Hematopoietic multipotent progenitor cell treated with erythropoietin and hydrocortisone succinate and interleukin-3 and kit ligand, for 17 days (in vitro differentiated cells): ENCODE data around the gene RASSF5.

ENCODE experiments used
- DNase-seq: peaks from one replicate; pipeline ENCODE4 v3.0.0-alpha.2; 2015; ENCODE audit warnings: low spot score

RASSF5 gene

DNA sequence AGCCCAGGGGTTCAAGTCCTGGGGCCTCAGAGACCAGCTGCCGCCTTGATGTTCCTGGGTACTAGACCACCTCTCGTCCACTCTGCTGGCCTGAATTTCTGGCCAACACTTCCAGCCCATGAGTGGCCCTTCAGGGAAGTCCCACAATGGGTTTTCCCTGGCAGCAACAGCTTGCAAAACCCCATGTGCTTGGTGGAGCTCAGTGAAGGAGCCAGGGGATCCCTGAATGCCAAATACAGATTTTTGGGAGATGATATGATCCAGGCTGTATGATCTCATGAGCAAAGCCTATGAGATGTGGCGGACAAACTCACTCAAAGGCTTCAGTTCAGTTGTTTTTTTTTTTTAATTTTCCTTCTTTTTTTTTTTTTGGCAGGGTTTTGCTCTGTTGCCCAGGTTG lies 9.6 kb upstream of the RASSF5 start:
- no peak for DNase-seq

DNA sequence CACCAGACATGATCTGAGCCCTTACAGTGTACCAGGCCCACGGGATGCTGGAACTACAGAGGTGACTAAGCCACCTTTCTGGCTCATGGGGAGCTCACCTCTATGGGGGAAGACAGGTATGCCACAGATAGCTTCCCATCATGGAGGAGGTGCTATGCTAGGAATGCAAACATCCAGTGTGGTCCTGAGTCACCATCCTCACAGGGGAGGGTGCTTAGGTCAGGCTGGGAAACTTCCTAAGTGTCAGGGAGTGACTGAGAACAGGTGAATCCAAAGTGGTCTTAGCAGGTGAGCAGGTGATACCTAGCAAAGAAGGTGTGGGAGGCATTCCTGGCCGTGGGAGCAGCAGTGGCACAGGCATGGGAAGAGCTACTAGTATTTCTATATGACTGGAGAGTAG lies 8.6 kb upstream of the RASSF5 start:
- DNase-seq = no peak

DNA sequence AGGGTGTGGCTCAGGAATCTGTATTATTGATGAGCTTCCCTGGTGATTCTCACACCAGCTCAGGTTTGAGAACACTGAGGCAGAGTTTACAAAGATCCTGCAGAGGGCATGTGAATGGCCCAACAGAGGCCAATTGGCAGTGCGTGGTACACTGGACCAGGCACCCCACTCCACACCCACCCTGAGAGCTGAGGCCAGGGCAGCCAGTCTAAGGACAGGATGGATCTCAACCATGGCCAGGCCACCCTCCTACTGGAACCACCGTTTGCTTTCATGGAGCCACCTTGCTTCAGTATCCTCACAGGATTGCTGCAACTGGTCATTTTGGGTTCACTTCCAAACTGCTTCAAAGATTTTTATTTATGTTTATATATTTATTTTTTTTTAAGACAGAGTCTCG lies 7.3 kb upstream of the RASSF5 start:
- no peak for DNase-seq

DNA sequence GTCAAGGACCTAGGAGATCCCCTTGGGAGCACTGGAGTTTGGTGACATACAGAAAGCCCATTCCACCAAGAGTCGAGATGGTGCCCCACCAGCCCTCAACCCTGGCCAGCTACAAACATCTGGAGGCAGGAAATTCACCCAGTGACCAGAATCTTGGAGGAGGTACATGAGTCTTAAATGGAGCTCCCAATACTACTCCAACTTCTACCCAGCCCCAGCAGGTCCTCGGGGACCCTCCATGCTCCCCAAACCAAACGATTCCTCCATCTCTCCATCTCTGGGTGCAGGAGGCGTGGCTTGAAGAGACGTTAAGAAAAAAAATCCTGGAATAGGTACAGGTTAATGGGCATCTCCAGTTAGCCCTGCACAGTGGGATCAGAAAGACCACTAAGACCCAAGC lies 5.5 kb upstream of the RASSF5 start:
- no peak for DNase-seq

DNA sequence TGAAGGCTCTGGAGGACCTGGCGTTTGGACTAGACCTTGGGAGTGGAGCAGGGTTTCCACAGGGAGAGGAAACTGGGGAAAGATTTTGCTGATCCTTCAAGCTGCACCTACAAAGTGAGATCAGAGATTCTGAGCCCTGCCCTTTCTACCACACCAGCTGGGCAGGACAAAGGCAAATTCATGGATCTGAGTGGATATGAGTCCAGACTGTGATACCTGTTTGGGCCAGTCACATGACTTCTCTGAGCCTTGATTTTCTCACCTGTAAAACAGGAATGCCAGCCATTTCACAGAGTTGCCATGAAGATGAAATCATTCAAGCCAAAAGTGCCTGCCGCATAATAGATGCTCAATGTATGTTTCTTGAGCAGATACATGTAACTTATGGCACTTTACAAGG lies 4.9 kb upstream of the RASSF5 start:
- DNase-seq = no peak

DNA sequence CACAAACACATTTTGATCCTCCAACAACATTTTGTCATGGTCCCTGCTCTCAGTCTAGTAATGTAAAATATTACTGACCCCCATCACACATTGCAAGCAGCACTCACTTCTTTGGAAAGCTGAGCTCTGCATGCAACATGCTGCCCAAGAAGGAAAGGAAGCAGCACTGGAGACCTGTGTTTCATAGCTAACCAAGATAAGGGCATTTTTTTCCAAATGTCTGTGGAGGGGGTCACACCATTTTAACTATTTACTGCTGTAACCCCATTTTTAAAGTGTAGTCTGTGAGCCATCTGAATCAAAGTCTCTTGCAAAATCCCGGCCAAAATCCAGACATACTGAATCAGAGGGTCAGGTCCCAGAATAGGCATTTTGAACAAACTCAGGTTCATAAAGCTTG lies 4.5 kb upstream of the RASSF5 start:
- no peak for DNase-seq

DNA sequence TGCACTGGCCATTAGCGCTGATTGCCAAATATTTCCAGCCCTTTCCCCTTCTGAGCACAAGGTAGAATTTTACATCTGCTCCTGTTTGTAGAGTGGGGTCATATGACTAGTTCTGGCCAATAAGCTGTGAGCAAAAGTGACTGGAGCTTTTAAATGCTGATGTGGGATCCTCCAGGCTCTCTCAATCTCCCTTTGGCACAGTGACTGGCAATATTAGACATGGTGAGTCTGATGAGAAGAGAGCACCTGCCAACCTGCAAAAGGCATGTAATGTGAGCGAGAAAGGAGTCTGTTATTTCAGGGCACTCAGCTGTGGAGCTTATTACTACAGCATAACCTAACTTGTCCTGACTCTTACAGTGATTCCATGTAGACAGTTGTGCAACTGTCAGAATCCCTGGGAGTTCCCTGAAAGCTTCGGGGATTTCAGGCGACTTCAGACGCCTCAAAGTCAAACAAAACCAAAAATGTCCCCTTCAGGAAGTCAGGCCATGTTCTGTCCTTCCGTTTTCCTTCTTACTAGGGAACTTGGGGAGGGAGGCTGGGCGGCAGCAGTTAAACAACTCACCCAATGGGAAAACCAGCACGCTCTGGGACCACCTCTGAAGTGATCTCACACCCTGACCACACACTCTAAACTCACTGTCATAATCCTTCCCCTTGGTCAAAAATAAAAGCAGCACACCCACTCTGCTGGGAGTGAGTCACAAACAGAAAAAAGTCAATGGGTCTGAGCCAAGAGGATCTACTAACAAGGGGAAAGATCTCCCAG lies 3.6 kb upstream of the RASSF5 start:
- no peak for DNase-seq

DNA sequence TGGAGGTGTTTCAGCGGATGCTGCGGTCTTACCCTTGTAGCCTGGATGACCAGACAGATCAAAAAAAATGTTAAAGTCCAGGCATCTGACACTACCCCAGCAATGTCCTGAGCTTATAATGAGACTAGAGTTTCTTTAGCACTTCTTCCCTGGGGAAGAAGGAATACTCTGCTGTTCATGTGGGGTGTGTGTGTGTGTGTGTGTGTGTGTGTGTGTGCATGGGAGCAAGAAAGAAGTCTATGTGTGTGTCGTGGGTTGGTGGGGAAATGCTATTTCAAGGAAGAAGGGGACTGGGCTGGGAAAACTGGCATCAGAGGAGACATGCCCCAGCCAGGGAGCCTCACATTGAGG lies 3.0 kb upstream of the RASSF5 start:
- DNase-seq = no peak

DNA sequence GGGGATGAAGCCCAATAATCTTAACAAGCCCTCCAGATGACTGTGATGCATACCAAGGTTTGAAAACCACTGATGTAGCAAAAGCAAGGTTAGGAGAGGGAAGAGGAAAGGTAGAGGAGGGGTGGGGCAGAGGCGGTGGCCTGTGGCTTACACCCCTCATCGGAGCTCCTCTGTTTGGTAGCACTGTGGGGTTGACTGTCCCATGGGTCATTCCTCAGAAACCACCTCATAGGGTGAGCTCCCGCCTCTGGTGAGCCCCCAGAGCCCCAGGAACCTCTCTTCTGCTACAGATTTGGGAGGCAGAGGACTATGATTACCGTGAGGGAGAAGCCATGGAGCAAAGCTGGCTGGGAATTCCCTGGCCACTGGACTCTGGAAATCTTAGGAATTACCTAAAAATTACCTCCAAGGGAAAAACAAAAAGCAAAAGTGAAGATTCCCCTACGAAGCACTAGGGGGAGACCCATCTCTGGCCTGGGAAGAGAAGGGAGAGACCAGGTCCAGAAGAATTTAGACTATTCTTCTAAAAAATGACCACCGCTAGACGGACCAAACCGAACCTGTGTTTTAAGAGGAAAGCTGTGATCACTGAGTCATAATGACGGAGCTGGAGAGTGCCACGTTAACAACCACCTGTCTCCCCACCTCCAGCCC lies 1.5 kb upstream of the RASSF5 start:
- DNase-seq = no peak

DNA sequence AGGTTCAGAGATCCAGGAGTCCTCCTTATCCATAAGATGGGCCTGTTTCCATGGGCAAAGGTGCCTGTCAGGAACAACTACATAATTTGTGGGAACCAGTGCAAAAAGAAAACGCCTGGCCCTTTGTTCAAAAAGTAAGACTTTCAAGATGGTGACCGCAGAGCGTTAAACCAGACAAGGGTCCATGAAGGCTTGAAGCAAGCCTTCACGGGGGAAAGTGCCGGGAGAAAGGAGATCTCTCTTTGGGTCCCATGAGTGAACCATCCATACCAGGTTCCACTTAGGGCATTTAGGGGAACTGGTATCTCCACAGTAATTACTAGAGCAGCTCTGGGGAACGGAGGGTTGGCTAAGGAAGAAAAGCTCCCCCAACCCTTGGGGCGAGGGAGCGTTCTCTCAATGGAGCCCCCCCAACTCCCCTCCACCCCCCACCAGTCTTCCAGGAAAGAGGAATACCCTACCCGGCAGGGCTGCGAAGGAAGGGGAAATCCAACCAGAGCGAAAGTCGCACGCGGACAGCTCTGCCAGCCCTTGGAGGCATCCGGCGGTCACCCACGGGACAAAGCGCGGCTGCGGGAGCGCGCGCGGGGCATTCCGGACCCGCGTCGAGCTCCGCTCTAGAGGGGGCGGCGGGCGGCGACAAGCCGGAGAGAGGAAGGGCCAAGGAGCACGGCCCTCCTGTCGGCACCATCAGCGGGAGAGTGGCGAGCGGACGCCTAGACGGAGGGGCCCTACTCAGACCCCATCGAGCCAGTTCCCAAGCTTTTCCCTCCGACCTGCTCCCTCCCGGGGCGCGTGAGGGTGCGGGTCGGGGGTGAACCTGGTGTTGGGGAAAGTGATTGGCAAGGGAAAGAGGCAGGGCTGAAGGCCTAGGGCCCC lies 687 bp upstream of the RASSF5 start:
- DNase-seq = no peak

DNA sequence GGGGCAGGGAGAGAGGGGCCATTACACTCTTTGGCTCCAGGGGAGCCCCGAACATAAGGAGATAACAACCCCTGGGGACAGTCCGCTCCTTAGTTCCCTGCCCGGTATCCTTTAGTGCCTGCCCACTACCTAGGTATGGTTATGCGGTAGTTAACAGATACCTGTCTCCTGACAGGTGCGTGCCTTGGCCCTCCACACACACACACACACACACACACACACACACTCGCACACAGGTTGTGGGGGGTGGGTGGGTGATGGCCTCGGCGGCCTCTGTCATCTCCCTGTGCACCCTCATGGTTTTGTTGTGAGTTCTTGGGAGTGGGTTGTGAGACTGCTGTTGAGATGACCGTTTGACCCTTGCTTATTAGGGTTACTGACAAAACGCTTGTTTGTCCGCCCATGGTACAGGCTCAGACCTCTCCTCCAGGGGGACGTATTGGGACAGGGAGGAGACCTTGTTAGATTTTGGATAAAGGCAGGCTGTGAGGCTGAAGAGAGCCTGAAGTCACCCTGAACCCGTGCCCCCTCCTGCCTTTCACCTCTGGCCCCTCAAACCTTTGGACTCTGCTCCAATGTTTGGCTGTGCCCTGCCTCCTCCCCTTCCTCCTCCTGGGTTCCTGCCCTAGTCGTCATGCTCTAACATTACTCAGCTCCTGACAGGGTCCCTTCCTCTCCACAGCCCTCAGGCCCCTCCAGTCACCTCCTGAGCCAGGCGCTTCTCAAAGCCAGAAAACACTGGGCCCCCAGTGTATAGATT lies 979 bp downstream of the RASSF5 start:
- no peak for DNase-seq

DNA sequence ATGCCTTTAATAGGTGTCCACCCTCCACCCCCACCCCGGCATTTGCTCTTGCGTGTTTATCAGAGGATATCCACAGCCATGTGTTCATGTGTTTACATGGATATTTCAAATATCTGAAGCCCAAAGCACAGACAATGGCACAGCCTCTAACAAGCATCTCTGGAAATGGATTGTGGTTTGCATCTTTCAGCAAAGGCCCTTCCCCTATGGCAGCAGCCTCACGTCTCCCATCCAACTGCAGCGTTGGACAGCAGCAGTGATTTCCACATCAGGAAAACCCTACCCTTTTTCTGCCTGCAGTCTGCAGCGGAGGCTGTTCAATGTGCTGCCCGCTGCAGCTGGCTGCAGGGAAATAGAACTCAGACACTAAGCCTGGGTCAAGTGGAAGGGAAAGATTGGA lies 1.6 kb downstream of the RASSF5 start:
- DNase-seq = no peak

DNA sequence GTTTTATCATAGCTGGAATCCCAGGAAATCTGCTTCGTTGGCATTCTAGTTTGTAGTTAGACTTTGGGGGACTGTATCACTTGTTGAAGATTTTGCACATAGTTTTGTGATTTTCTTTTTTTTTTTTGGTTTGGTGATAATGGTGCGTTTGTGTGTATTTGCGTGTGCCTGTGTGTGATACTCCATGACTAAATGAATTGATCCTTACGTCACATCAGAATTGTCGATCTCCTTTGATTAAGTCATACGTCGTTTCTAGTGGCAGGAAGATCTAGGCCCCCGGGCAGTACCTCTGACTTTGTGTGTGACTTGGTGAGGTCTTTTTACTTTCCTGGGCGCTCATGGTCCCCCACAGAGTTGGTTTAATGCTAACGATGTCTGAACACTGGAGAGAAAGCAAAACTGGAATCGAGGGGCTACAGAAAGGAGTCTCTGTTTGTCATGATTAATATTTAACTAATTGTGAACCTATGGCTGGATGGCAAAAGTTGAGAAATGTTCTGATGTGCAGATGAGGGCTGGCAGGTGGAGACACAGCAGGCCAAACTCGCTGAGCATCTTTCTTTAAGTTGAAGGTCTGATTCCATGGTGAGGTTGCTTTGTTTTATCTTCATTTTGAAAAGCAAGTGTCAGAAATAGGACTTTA lies 2.4 kb downstream of the RASSF5 start:
- no peak for DNase-seq

DNA sequence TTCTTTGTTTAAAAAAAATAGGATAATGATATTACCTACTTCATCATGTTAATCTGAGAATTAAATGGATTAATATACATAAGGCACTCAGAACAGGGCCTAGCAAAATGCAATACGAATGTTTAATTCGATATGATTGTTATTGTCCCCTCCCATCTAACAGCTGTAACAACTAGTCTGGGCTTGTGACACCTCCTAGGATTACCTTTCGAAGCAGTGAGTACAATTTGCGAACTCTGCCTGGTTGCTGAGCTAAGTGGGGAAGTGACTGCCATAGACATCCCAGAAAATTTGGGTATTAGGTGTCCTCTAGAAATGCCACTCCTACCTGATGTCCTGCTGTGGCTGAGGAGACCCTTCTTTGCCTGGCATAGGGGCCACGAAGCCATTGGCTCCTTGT lies 3.0 kb downstream of the RASSF5 start:
- DNase-seq = no peak

DNA sequence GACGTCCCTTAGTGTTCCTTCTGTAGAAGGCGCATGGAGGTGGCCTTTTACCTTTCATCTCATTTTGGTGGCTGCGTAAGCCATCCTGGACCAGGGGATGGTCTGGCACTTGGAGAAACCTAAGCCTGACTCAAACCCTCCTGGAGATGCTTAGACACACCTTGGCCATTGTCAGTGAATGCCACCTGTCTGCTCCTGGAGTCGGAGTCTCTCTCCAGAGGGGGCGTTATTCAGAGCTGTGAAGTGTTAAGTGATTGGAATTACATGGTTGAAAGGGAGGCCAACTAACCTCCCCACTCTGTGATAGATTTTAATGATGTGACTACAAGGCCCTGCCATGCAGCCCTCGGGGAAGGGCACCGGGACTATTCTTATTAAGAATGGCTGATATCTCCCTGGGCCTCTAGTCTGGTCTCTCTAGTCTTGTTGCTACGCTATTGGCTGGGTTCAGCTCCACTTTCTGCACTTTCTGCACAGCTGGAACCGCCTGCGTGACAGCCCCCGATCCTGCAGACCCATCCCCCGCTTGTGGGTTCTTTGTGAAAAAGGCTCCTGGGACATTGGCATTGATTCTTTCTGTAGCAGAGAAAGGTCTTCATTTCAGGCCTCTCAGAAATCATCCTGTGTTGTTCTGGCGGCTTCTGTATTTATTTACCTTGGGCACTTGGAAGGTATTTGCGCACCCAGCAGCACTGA lies 4.2 kb downstream of the RASSF5 start:
- DNase-seq = no peak

DNA sequence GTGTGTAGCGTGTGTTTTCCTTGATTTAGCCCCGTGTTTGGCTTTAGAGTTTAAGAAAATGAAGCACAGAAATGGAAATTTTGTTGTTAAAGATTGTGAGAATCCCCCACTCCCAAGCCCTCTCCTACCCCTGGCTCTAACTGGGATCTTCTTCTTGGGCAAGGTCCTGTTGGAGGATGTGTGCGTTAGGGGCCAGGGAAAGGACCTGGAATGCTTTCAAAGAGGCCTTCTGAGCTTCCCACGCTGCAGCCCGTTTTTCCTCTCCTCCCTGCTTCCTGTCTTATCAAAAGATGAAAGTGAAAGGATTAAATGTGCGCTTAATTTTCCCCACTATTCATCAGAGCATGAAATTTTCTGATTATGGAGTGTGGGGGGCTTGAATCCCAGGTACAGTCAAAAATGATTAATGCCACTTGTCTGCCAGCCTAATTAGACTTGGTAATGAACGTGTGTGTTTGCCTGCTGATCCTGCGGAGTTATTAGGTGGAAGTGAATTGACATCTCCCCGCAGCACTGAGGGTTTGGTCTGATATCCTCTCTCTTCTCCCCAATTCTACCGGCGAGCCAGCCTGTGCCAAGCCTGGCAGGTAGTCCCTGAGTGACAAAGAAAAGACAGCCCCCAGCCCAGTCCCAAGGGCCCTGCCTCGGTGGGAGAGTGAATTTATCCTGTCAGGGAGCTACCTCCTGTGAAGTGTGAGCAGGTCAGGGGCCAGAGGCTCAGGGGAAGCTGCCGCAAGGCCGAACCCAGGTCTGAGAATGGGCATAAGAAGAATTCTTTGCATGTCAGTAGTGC lies 4.9 kb downstream of the RASSF5 start:
- no peak for DNase-seq

DNA sequence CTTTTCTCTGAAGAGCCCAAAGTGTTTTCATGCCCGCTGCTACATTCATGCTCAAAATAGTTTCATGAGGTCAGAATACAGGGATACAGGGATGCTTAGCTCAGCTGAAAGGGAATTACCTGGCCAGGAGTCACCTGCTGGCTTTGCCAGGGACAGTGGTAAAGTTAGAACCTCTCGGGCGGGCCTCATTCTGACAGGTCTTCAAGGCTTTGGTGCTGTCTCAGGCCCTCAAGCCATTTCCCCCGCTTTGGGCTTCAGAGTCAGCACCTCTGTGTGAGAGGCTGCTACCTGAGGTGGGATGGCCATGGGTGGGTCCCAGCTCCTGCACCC lies 5.5 kb downstream of the RASSF5 start:
- DNase-seq = no peak

DNA sequence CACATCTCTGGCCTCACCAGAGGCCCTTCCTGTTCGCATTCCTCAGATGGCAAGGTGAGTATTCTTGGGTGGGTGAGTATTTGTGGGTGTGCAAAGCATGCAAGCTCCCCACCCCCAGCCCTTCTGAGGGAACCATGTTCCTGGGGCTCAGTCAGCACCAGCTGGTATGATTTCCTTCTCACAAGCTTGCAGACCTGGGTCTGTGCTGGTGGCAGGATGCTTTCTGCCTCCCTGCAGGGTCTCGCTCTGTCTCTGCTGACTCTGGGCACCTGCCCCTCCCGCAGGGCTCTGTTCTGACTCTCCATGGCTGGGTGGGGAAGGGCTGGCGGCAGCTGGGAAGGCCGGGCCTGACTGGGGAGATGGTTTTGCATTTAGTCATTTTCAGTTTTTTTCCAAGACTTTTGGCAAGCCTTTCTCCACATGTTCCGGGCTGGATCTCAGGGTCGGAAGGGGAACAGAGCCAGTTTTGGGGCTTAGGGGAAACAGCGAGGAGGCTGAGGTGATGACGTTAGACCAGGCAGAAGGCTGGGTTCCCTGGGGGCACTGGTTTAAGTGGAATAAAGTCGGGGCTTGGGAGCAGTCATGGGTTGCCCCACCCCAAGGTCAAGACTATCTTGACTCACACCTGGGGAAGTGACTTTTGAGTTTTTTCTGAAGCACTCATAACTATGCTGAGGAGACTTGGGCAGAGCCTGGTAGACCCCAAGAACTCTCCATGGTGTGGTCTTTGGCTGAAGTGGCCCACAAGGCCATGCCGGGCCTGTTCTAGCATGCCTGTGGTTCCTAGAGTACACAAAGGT lies 6.2 kb downstream of the RASSF5 start:
- no peak for DNase-seq

DNA sequence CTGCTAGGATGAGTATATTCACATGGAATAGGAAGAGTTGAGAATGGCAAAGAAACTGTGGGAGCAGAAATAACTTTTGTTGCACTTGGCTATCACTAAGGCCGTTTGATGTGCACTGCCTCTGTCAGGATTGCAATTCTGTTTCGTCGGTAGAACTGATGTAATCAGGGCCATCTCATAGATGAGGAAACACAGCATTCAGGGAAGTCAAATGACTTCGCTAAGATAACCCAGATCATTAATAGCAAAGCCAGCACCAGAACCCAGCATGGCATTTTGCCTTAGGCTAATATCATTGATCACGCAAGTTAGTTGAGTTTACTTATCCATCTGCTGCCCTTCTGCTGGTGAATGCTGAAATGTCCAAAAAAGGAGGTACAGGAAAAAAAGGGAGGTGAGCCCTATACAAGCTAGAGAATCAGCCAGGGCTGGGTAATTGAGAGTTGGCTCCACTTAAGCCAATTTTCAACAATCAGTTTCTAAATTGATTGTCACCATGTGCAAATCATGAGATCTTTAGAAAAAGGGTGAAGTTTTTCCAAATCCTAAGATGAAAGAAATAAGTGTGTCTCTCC lies 7.6 kb downstream of the RASSF5 start:
- DNase-seq = no peak

DNA sequence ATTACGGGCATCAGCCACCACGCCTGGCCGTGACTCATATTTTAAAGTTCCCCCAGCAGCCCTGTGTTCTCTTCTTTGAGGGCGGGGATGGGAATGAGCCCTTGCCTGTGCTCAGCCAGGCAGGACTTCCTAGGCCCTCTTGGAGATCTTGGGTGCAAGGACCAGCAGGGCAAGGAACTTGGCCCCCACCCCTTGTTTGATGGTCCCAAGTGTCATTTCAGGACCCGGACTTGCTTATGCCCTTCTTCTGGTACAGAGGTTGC lies 9.3 kb downstream of the RASSF5 start:
- no peak for DNase-seq
